GM21786 (cell line): ENCODE measurements around the gene VARS2.
A peak's percentile ranks its signal among the peaks of the same experiment; 100 is the strongest.
"Not testable (repeated sequence)": the region's sequence is repeated elsewhere in the genome, so short reads cannot be mapped to it uniquely, and the experiment has no call there.

Experiments used
- ATAC-seq: cut with Tn5 transposase; IDR thresholded peaks from one replicate; pipeline ENCODE4 v1.9.1; 2021; ENCODE audit not compliant: unreplicated experiment

Gene VARS2

DNA sequence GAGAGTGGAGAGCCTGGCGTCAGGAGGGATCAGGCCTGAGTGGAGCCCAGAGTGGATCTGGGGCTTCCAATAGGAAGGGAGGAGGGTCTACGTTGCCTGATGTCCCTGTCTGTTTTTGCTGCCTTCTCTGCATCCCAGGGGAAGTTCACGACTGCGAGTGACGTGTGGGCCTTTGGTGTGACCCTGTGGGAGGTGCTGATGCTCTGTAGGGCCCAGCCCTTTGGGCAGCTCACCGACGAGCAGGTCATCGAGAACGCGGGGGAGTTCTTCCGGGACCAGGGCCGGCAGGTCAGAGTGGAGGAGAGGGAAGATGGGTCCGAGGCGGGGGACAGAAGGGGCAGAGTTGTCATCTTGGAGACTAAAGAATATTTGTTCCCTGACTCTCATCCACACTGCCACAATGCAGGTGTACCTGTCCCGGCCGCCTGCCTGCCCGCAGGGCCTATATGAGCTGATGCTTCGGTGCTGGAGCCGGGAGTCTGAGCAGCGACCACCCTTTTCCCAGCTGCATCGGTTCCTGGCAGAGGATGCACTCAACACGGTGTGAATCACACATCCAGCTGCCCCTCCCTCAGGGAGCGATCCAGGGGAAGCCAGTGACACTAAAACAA lies 15.2 kb upstream of the VARS2 start:
- ATAC-seq = no peak

DNA sequence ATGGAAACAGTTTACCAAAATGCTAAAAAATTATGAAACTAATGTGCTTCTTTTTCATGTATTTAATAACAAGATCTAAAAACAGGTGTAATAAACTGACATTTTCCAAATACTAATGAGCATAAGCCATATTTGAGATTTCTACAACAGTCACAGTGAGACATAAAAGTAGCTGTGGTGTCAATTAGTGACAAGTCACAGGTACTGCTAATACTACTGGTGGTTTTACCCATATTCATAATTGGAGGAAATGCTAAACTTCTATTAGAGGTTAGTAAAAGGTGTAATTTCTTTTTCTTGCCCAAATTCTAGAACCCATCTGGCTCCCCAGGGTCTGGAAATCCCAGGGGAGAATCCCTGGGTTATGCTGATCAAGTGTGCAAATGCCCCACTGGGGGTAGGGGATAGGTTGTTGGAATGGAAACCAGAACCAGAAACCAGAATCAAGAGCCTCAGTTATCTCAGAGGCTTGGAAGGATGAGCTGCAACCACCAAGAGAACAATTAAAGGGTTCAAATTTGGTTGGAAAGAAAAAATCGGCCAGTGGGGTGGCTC lies 13.1 kb upstream of the VARS2 start:
- ATAC-seq = no peak

DNA sequence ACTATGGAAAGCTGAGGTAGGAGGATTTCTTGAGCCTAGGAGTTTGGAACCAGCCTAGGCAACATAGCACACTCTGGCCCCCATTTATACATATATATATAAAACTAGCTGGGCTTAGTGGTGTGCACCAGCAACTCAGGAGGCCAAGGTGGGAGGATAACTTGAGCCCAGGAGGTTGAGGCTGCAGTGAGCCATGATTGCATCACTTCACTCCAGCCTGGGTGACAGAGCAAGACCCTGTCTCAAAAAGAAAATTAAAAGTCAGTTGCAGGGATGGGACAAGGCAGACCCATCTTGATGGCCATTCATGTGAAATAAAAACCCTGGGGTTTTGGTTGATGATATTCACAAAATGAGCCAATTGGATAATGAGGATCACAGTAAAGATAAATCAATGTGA lies 12.6 kb upstream of the VARS2 start:
- ATAC-seq = no peak

DNA sequence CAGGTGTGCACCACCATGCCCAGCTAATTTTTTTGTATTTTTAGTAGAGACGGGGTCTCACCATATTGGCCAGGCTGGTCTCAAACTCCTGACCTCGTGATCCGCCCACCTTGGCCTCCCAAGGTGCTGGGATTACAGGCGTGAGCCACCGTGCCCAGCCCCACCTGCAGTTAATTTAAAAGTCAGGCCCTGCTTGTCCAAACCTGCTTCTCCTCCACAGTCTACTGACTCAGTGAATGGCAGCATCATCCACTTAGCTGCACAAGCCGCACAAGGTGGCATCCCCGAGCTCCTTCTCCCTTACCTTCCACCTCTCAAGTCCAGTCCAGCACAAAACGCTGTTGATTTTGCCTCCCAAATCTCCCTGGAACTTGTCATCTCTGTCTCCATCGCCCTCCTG lies 11.8 kb upstream of the VARS2 start:
- ATAC-seq = not testable (repeated sequence)

DNA sequence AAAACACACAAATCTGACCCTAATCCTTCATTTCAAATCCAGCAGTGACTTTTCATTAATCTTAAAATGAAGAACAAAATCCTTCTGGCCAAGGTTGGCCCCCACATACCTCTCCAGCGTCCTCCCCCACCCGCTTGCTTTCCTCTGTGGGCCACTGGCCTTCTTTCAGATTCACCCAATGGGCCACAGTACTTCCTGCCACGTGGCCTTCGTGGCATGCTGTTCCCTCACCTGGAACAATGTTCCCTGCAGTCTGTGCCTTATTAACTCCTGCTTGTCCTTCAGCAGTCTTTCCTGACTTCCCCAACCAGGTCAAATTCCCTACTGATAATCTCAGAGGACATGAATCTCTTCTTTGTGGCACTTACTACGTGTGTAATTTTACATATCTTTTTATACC lies 11.3 kb upstream of the VARS2 start:
- ATAC-seq = no peak

DNA sequence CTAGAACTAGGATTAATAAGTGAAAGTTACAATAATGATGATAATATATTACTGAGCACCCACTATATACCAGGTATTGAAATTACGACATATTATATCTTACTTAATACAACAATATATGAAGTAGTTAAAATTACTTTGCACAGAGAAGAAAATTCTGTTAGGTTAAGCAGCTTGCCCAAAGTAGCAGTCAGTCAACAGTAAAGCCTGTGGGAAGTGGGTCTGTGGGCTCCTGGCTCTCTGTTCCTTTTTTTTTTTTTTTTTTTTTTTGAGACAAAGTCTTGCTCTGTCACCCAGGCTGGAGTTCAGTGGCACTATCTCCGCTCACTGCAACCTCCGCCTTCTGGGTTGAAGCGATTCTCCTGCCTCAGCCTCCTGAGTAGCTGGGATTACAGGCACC lies 10.8 kb upstream of the VARS2 start:
- ATAC-seq = no peak

DNA sequence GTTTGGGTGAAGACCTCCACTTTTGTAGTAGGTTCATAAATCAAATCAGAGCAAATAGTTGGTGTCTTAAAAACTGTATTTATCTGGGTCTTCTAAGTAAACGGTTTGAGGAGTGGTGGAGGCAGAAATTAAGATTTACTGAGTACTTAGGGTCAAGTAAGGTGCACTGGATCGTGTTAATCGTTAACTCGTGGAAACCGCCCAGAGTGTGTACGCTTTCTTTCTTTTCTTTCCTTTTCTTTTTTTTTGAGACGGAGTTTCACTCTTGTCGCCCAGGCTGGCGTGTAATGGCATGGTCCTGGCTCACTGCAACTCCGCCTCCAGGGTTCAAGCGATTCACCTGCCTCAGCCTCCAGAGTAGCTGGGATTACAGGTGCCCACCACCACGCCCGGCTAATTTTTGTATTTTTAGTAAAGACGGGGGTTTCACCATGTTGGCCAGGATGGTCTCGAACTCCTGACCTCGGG lies 6.7 kb upstream of the VARS2 start:
- not testable (repeated sequence) for ATAC-seq

DNA sequence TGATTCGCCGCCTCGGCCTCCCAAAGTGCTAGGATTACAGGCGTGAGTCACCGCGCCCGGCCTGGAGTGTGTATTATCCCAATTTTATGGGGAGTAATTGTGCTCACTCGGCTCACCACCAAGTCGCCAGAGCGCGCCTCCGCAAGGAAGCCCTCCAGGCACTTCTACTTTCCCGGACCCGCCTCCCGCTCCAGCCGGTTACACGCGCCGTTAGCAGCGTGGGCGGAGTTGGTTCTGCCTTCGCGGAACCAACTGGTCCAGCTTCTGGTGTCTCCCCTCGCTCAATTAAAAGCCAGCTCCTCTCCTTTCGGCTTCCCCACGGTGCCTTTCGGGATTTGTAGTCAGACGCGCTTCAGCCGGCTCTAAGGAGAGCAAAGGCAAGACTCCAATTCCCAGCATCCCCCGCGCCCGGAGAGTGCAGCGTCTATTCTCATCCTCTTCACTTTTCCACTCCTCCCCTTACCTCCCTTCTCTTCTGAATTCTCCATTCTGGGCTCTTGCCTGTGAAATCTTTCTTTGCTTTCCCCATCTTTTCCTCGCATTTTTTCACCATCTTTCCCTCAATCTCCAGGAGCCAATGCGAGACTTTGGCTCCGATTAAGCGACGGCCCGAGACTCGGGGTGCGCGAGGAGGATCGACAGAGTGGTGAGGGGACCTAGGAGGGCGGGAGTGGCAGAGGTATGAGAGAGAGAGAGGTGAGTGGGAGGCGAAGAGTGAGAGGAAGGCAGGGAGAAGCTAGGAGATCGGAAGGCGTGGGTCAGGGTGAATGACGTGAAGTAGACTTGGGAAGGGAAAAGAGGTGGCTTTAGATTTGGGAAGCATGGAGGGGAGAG lies 6.1 kb upstream of the VARS2 start, which contains the start of gene GTF2H4:
Gene GTF2H4 (plus strand): TSS at position 450 of the 834 bp plus-strand sequence.
- peak; percentile 95 for ATAC-seq

DNA sequence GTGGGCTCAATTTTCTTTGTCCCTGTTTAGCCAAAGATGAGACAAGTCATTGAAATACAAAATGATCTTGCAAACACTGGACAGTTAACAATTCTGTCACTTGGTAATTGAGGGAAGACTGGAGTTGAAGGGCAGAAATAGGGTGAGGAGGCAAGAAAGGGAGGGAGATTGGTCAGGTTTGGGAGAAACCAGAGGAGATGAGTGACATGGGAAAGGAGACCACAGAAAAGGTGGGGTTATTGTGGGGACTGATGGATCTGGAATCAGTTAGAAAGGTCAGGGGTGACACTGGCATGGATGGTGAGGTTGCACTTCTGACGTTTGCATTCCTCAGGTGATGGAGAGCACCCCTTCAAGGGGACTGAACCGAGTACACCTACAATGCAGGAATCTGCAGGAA lies 5.3 kb upstream of the VARS2 start:
- ATAC-seq = no peak

DNA sequence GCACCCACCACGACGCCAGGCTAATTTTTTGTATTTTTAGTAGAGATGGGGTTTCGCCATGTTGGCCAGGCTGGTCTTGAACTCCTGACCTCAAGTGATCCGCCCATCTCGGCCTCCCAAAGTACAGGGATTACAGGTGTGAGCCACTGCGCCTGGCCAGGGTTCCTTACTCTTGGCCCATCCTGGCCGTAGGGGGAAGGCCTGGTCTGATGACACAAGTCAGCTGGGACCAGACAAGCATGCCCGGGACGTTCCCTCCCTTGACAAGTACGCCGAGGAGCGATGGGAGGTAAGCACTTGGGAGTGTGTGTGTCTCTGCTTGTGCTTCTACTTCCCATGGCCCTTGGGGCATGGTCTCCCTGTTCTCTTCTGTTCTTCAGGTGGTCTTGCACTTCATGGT lies 3.6 kb upstream of the VARS2 start:
- ATAC-seq = not testable (repeated sequence)

DNA sequence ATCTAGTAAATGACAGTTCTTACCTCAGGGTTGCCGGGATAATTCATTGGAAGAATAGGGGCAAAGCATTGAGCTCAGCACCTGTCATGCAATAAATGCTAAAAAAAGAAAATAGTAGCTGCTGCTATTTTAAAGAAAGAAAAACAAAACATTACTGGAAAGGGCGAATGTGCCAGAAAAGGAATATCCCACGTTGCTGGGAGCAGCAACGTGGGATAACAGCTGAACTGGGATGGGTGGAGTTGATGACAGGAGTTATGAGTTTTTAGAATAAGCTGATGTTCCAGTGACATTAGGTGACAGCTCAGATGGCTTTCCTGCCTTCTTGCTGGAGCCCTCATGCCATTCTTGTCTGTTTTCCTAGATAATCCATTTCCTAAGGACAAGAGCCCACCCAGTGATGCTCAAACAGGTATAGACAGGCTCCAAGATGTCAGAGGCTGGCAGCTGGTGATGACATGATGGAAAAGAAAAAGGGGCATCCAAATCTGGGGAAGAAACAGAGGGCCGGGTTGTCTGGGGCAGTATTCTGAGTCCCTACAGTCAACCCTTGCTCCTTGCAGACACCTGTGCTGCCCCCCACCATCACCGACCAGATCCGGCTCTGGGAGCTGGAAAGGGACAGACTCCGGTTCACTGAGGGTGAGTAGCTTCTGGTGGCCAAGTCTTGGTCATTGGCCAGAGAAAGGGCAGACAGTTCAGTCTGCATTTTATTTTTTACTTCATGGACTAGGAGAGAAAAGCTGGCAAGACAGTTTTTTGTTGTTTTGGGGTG lies 1.1 kb upstream of the VARS2 start:
- ATAC-seq = no peak

DNA sequence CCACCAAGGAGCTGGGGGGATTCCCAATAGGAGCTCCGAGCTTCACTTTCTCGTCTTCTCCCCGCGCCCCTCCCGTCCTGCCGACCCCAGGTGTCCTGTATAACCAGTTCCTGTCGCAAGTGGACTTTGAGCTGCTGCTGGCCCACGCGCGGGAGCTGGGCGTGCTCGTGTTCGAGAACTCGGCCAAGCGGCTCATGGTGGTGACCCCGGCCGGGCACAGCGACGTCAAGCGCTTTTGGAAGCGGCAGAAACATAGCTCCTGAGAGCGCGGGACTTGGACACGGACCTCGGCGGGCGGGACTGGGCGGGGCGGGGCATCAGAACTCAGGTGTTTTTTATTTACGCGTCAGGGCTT lies 340 bp upstream of the VARS2 start:
- no peak for ATAC-seq

DNA sequence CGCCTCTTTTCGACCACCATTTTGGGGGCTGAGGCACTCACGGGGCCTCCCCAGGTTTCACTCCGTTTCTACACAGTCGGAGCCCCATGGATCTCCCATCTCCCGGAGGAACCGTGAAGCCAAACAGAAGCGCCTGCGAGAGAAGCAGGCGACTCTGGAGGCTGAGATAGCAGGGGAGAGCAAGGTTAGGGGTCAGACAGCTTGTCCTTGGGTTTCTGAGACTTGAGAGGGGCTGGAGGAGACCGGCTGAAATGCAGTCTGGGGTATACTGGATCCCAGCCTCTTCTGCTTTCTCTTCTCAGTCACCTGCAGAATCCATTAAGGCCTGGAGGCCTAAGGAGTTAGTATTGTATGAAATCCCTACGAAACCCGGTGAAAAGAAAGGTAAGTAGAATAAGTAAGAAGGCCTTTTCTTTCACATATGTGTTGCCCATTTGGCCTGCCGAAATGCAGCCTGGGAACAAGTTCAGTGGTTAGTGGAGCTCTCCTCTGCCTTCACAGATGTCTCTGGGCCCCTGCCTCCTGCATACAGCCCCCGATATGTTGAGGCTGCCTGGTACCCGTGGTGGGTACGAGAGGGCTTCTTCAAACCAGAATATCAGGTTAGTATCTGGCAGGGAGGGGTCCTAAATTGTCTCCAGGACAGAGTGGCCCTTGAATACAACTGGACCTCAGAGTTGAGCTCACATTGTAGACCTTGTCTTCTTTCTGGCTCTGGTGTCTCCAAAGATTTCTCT lies 984 bp downstream of the VARS2 start:
- ATAC-seq = no peak

DNA sequence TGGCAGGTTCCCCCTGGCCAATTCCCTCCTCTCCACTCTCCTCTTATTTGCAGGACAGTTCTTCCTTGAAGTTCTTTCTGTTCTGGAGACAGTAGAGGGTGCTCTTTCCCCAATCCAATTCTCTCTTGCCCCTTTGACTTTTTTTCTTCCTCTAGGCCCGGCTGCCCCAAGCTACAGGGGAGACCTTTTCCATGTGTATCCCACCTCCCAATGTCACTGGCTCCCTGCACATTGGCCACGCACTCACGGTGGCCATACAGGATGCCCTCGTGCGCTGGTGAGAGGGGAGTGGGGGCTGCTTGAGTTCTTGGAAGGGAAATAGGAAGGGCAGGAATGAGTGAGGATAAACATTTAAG lies 1.5 kb downstream of the VARS2 start:
- no peak for ATAC-seq

DNA sequence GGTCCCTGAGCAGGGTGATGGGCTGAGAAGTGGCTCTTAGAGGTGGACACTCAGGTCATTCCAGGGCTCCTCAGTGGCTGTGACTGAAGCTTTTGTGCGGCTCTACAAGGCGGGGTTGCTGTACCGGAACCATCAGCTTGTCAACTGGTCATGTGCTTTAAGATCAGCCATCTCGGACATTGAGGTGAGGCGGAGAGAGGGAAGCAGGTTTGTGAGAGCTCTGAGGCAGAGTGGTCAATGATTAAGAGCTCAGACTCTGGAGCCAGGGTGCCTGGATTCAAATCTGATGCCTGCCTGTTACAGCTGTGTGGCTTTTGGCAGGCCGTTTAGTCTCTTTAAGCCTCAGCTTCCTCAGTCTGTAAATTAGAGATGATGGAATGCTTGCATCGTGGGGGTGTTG lies 3.0 kb downstream of the VARS2 start:
- ATAC-seq = no peak

DNA sequence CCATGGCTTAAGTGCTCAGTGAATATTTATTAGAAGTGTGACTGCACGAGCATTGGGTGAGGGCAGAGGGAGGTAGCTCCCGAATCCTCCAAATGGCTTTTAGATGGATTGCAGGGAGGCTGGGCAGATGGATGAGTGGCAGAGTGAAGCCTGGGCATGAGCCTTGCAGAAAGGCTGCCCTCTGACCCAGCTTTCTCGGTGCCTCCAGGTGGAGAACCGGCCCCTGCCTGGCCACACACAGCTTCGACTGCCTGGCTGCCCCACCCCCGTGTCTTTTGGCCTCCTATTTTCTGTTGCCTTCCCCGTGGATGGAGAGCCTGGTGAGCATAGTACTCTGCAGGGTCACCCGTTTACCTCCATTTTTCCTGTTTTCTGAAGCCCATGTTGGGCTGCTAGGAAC lies 3.4 kb downstream of the VARS2 start:
- ATAC-seq = no peak

DNA sequence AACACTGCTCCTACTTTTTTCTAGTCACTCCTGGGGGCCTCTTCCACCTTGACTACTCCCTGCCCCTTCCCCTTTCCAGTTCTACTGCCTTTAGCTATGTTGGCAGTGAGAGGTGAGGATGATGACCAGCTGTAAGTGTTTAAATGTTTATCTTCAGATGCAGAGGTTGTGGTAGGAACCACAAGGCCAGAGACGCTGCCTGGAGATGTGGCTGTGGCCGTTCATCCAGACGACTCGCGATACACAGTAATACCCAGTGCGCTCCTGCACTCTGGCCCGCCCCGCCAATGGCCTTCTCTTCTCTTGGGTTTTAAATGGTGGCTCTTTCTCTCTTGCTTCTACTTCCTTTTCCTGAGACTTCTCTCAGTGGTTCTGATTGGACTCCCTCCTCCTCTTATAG lies 4.6 kb downstream of the VARS2 start:
- no peak for ATAC-seq

DNA sequence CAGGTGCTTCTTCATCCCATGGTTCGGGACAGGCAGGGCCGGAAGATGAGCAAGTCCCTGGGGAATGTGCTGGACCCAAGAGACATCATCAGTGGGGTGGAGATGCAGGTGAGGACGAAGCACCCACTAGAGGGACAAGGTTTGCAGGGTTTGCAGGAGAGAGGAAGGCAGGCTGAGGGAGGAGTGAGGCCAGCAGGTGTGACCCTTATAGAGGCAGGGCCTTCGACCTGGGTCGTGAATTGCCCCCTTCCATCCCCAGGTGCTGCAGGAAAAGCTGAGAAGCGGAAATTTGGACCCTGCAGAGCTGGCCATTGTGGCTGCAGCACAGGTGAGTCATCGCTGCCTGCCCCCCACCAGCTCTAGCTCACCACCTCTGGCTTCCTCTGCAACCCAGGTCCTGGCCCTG lies 8.4 kb downstream of the VARS2 start:
- no peak for ATAC-seq

DNA sequence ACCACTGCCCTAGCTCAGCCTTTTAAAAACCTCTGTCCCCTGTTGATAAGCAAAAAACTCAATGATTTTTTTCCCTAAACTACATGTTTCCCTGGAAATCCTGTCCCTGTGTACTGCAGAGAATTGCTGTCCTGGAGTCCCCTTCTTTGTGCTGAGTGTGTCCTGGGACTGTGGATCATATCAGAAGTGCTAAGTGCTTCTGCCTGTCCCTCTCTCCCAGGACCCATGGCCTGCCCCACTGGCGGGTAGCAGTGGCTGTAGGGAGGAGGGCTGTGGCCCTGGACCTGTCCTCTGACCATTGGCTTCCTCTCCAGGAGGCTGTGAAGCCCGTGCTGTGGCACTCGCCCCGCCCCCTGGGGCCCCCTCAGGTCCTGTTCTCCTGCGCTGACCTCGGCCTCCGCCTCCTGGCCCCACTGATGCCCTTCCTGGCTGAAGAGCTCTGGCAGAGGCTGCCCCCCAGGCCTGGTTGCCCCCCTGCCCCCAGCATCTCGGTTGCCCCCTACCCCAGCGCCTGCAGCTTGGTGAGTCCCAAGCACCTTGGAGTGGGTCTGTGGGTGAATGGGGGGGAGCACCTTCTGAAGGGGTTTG lies 10.1 kb downstream of the VARS2 start:
- not testable (repeated sequence) for ATAC-seq

DNA sequence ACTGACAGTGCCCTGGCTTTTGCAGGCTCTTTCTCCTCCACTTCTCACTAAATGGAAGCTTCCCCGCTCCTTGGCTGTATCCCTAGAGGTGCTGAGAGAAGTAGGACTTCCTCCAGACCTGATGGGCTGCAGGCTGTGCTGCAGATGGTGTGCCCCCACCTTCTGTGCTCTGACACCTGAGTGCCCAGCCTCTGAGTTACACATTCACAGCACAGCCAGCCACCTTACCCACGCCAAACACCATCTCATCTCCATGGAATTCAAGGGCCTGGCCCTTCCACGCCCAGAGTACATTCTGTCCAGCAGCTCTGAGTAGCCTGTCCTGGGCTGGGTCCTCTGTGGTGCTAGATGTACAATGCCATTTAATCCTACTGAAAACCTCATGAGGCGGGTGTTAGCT lies 12.6 kb downstream of the VARS2 start:
- no peak for ATAC-seq

DNA sequence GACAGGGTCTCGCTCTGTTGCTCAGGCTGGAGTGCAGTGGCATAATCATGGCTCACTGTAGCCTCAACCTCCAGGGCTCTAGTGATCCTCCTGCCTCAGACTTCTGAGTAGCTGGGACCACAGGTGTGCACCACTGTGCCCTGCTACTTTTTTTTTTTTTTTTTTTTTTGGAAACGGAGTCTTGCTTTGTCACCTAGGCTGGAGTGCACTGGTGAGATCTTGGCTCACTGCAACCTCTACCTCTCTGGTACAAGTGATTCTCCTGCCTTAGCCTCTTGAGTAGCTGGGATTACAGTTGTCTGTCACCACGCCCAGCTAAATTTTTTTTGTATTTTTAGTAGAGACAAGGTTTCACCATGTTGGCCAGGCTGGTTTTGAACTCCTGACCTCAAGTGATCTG lies 13.0 kb downstream of the VARS2 start:
- ATAC-seq = not testable (repeated sequence)
